ENCODE measurements around the gene NRN1L. TPM values are rescaled to one million over a fixed set of nuclear protein-coding genes. Genes with fewer than 3 reads are reported as not detected.

The NRN1L gene
- total RNA-seq, 1 donor from 2014 or later: not detected

DNA sequence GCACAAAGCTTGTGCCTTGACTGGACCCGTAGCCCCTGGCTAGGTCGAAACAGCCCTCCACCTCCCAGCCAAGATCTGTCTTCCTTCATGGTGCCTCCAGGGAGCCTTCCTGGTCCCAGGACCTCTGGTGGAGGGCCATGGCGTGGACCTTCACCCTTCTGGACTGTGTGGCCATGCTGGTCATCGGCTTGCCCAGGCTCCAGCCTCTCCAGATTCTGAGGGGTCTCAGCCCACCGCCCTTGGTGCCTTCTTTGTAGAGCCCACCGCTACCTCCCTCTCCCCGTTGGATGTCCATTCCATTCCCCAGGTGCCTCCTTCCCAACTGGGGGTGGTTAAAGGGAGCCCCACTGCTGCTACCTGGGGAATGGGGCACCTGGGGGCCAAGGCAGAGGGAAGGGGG, 43.5 kb downstream of the NRN1L start:
- no peak for TF ChIP-seq CTCF (IDR thresholded peaks at IDR 0.05)
- Histone ChIP-seq H3K27me3 (no peaks in the 10 kb centered on the region), H3K4me3 (no peak overlapping the region), H3K9me3 (no peaks in the 10 kb centered on the region), H3K4me1 (peaks cover 10% of the 10 kb centered on the region in 2 donors), H3K36me3 (peaks cover 27 to 30% of the 10 kb centered on the region in 2 donors), H3K27ac (no peak overlapping the region)
- intact Hi-C loops (cut with DNase I): loop anchor here (1.0 kb wide), 2 partner anchors 45 to 112 kb away; no protein-coding TSS in a partner anchor
- DNase-seq (ENCODE audit: low spot score in 2 of 2): no peak

- Histone ChIP-seq H3K27me3 (no peaks in the 10 kb centered on the region), H3K36me3 (peaks cover 23 to 30% of the 10 kb centered on the region in 2 donors), H3K4me1 (peaks cover 10% of the 10 kb centered on the region in 2 donors), H3K27ac (no peak overlapping the region), H3K4me3 (no peak overlapping the region), H3K9me3 (no peaks in the 10 kb centered on the region)
- peak in 1 of 2 donors; percentile 82 for DNase-seq (ENCODE audit: low spot score in 2 of 2)
- peak; percentile 68 to 90 (median 88) for TF ChIP-seq CTCF (IDR thresholded peaks at IDR 0.05)
- intact Hi-C loops (cut with DNase I): loop anchor here (1.0 kb wide), 2 partner anchors 45 to 112 kb away; no protein-coding TSS in a partner anchor
Measured at GRCh38 chr16:67928561-67929364, 44.1 kb downstream of the NRN1L start.

- no peaks in the 10 kb centered on the region for H3K27me3 ChIP-seq
- intact Hi-C loops (cut with DNase I): loop anchor here (10.0 kb wide), 1 partner anchor 205 kb away; no protein-coding TSS in a partner anchor
- peaks cover 22 to 30% of the 10 kb centered on the region in 2 donors for H3K36me3 ChIP-seq
Measured at GRCh38 chr16:67930191-67930590, 45.5 kb downstream of the NRN1L start.

DNA sequence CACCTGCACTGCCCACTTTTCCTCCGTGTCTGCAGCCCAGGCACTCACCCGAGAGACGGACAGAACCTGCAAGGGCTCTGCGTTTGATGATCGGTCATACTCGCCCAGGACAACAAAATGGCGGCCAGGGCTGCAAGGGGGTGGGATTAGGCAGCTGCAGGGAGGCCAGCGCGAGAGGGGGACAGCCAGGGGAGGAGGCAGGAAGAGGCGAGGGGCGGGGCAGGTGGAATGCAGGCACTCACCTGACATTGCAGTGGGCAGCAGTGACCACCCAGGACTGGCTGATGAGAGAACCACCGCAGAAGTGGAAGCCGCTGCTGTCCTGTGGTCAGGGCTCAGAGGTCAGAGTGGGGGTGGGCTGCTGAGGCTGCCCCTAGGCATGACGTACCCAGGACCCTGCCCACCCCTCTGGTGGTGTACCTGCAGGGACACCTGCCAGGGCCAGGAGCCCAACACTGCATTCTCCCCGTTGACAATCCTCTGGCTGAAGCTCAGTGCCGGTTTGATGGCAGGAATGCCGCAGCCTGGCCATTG, 46.1 kb downstream of the NRN1L start:
- Histone ChIP-seq H3K9me3 (no peaks in the 10 kb centered on the region), H3K27me3 (no peaks in the 10 kb centered on the region), H3K4me1 (peaks cover 10 to 19% of the 10 kb centered on the region in 2 donors), H3K36me3 (peaks cover 22 to 30% of the 10 kb centered on the region in 2 donors), H3K4me3 (no peak overlapping the region), H3K27ac (no peak overlapping the region)
- intact Hi-C loops (cut with DNase I): loop anchor here (10.0 kb wide), 1 partner anchor 206 kb away; no protein-coding TSS in a partner anchor
- TF ChIP-seq CTCF (IDR thresholded peaks at IDR 0.05): no peak
- DNase-seq (ENCODE audit: low spot score in 2 of 2): no peak

More at GRCh38 chr16:67930191-67930590, 45.5 kb downstream of the NRN1L start:
- Histone ChIP-seq H3K27ac (no peak overlapping the region), H3K9me3 (no peaks in the 10 kb centered on the region), H3K4me3 (no peak overlapping the region), H3K4me1 (peaks cover 13 to 18% of the 10 kb centered on the region in 2 donors)
- DNase-seq (ENCODE audit: low spot score in 2 of 2): no peak
- no peak for TF ChIP-seq CTCF (IDR thresholded peaks at IDR 0.05)

- H3K9me3 ChIP-seq: no peaks in the 10 kb centered on the region
- H3K27ac ChIP-seq: no peak within 1 kb of the TSS
- no peak within 1 kb of the TSS for H3K4me3 ChIP-seq
- intact Hi-C loops (cut with DNase I): loop anchor here (10.0 kb wide), 1 partner anchor 207 kb away; no protein-coding TSS in a partner anchor
- H3K27me3 ChIP-seq: no peaks in the 10 kb centered on the region
- no peak for DNase-seq (ENCODE audit: low spot score in 2 of 2)
- no peak for TF ChIP-seq CTCF (IDR thresholded peaks at IDR 0.05)
- peaks cover 3 to 13% of the 10 kb centered on the region in 2 donors for H3K4me1 ChIP-seq
- H3K36me3 ChIP-seq: peaks cover 22 to 30% of the 10 kb centered on the region in 2 donors
Measured at GRCh38 chr16:67931712-67932461, 47.2 kb downstream of the NRN1L start, which contains the start of gene CTRL. TSS of gene CTRL (minus strand) at chr16:67931862. CDS start at chr16:67931852, 10 bp downstream.

All from ascending aorta (tissue), 2 donors.